Body of pancreas (tissue), 4 donors: ENCODE measurements around the gene GLOD5.

Experiments used
- POLR2A ChIP-seq, 3 donors: fragments of 450-650 bp; IDR thresholded peaks; one replicate each; pipeline ENCODE4 v1.6.1; 2016; ENCODE audit warnings: antibody characterized with exemption in 3 of 3, mild to moderate bottlenecking in 2 of 3
- TF ChIP-seq, protein P1 (sequence below), 7 experiments: fragments of 450-650 bp in 4 of 7; fragments of 200-600 bp in 3 of 7; sonication (generic) in 3 of 7; IDR thresholded peaks; one replicate each; pipeline ENCODE4 v1.5.1; 2016 to 2019; ENCODE audit warnings: antibody characterized with exemption in 7 of 7

DNA sequence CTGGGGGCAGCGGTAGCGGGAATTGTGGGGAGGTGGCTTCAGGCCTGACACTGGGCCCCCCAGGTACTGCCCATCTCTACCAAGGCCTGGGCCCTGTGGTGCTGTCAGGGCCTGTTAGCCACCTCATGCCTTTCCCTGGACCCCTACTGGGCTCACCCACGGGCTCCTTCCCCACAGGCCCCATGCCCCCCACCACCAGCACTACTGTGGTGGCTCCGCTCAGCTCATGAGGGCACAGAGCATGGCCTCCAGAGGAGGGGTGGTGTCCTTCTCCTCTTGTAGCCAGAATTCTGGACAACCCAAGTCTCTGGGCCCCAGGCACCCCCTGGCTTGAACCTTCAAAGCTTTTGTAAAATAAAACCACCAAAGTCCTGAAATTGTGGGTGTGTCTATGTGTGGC lies 32.4 kb downstream of the GLOD5 start:
- no peak for TF ChIP-seq POLR2A (IDR thresholded peaks at IDR 0.05)
- TF ChIP-seq, protein P1, sequence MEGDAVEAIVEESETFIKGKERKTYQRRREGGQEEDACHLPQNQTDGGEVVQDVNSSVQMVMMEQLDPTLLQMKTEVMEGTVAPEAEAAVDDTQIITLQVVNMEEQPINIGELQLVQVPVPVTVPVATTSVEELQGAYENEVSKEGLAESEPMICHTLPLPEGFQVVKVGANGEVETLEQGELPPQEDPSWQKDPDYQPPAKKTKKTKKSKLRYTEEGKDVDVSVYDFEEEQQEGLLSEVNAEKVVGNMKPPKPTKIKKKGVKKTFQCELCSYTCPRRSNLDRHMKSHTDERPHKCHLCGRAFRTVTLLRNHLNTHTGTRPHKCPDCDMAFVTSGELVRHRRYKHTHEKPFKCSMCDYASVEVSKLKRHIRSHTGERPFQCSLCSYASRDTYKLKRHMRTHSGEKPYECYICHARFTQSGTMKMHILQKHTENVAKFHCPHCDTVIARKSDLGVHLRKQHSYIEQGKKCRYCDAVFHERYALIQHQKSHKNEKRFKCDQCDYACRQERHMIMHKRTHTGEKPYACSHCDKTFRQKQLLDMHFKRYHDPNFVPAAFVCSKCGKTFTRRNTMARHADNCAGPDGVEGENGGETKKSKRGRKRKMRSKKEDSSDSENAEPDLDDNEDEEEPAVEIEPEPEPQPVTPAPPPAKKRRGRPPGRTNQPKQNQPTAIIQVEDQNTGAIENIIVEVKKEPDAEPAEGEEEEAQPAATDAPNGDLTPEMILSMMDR (IDR thresholded peaks at IDR 0.05) = no peak
